ENCODE measurements around the gene PHB1.

GRCh38 chr17:49369089-49369488, 45.6 kb downstream of the PHB1 start:
- TF ChIP-seq, protein P1, sequence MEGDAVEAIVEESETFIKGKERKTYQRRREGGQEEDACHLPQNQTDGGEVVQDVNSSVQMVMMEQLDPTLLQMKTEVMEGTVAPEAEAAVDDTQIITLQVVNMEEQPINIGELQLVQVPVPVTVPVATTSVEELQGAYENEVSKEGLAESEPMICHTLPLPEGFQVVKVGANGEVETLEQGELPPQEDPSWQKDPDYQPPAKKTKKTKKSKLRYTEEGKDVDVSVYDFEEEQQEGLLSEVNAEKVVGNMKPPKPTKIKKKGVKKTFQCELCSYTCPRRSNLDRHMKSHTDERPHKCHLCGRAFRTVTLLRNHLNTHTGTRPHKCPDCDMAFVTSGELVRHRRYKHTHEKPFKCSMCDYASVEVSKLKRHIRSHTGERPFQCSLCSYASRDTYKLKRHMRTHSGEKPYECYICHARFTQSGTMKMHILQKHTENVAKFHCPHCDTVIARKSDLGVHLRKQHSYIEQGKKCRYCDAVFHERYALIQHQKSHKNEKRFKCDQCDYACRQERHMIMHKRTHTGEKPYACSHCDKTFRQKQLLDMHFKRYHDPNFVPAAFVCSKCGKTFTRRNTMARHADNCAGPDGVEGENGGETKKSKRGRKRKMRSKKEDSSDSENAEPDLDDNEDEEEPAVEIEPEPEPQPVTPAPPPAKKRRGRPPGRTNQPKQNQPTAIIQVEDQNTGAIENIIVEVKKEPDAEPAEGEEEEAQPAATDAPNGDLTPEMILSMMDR (IDR thresholded peaks at IDR 0.05): no peak
- TF ChIP-seq POLR2A (IDR thresholded peaks at IDR 0.05) (no peak), POLR2AphosphoS5 (IDR thresholded peaks at IDR 0.05) (no peak), EP300 (IDR thresholded peaks at IDR 0.05) (no peak)
